Activated CD4-positive, alpha-beta T cell treated with anti-CD3 and anti-CD28 coated beads for 36 hours (primary cell): ENCODE measurements around the gene EGR4. TPM values are rescaled to one million over a fixed set of nuclear protein-coding genes. Genes with fewer than 3 reads are reported as not detected.

Experiments used
- ATAC-seq: fragments of 200-7000 bp; cut with Tn5 transposase; one replicate; pipeline ENCODE4 v1.10.0; 2021; ENCODE audit warnings: mild to moderate bottlenecking, moderate library complexity
- CTCF ChIA-PET: fragments of 350-600 bp; sonication (Branson Sonifier 250); formaldehyde crosslinking; loops from one replicate; lab custom pipeline; 2021; ENCODE audit warnings: antibody characterized with exemption; lab: Charles Lee
- POLR2A ChIA-PET: fragments of 350-600 bp; sonication (Branson Sonifier 250); formaldehyde crosslinking; loops from one replicate; lab custom pipeline; 2021; ENCODE audit warnings: antibody characterized with exemption, inconsistent platforms; lab: Charles Lee
- DNase-seq: peaks from one replicate; pipeline ENCODE4 v3.0.0-alpha.2; 2020
- H3K27ac Mint-ChIP-seq: one replicate; pipeline ENCODE4 v1.8.0; 2021; ENCODE audit warnings: mixed read lengths
- H3K27me3 Mint-ChIP-seq: one replicate; pipeline ENCODE4 v1.8.0; 2021; ENCODE audit warnings: mixed read lengths
- H3K36me3 Mint-ChIP-seq: one replicate; pipeline ENCODE4 v1.8.0; 2021; ENCODE audit warnings: low read depth, mixed read lengths
- H3K4me1 Mint-ChIP-seq: one replicate; pipeline ENCODE4 v1.8.0; 2021; ENCODE audit warnings: mixed read lengths
- H3K4me3 Mint-ChIP-seq: one replicate; pipeline ENCODE4 v1.8.0; 2021; ENCODE audit warnings: mild to moderate bottlenecking, moderate library complexity, mixed read lengths
- H3K9me3 Mint-ChIP-seq: one replicate; pipeline ENCODE4 v1.8.0; 2021; ENCODE audit warnings: low read depth, mixed read lengths
- intact Hi-C, 2 experiments: fragments of 100-400 bp; cut with DNase I in 1 of 2; cut with micrococcal nuclease in 1 of 2; formaldehyde crosslinking; loops; one replicate each; pipeline versions ENCODE4 v1.14.2 to v1.15.1; 2022 to 2024; cut with DNase I, micrococcal nuclease
- total RNA-seq, 2 experiments: library from RNA; stranded (reverse); gene quantifications; one replicate each; pipeline ENCODE4 v1.2.3, GENCODE V29; 2021

The EGR4 gene
- total RNA-seq, 2 experiments from 2014 or later: 0.18 to 0.41 TPM

DNA sequence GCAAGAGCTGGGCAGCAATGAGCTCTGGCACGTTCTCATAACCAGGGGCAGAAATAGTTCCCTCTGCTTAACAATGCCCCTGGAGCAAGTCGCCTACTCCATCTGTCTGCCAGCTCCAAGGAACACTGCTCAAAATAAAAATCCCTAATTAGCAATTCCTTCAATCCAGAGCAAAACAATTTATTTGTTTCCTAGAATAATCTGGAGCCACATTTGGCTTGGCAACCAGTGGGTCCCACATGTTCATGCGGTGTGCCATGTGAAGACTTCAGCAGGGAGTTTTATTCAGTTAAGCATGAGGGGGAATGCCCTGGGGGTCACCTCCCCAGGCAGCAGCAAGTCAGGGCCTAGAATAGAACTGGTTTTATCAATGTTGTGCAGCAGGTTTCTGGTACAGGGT lies 7.6 kb upstream of the EGR4 start:
- Mint-ChIP-seq H3K4me1 (no peaks in the 10 kb centered on the region), H3K4me3 (no peak overlapping the region), H3K27ac (no peak overlapping the region), H3K36me3 (no peaks in the 10 kb centered on the region), H3K27me3 (peaks cover 48% of the 10 kb centered on the region), H3K9me3 (no peaks in the 10 kb centered on the region)
- ChIA-PET CTCF (no interaction called here), POLR2A (no interaction called here)
- DNase-seq (no peak), ATAC-seq (no peak)
- intact Hi-C loops: no loop called here

- CTCF ChIA-PET: interaction anchor here (0.7 kb wide), 1 partner anchor 236 kb away, joined by 5 read pairs; no protein-coding TSS in a partner anchor
- intact Hi-C loops: loop anchor here in 1 of 2 experiments (10.0 kb wide), 1 partner anchor 1153 kb away; the partner anchor contains the start of gene CYP26B1
- POLR2A ChIA-PET: no interaction called here
Measured at GRCh38 chr2:73297586-73297985, 4.2 kb upstream of the EGR4 start.

GRCh38 chr2:73297151-73297559 lies 3.8 kb upstream of the EGR4 start:
- H3K4me1 Mint-ChIP-seq: peaks cover 5% of the 10 kb centered on the region
- CTCF ChIA-PET: interaction anchor here (0.7 kb wide), 1 partner anchor 236 kb away, joined by 5 read pairs; no protein-coding TSS in a partner anchor
- peaks cover 60% of the 10 kb centered on the region for H3K27me3 Mint-ChIP-seq
- H3K4me3 Mint-ChIP-seq: no peak overlapping the region
- no peak for DNase-seq
- no peaks in the 10 kb centered on the region for H3K9me3 Mint-ChIP-seq
- no peak for ATAC-seq
- H3K27ac Mint-ChIP-seq: no peak overlapping the region
- no peaks in the 10 kb centered on the region for H3K36me3 Mint-ChIP-seq
- POLR2A ChIA-PET: no interaction called here
- intact Hi-C loops: loop anchor here in 1 of 2 experiments (10.0 kb wide), 1 partner anchor 1152 kb away; the partner anchor contains the start of gene CYP26B1

More at GRCh38 chr2:73297586-73297985, 4.2 kb upstream of the EGR4 start:
- Mint-ChIP-seq H3K4me3 (no peak overlapping the region), H3K36me3 (no peaks in the 10 kb centered on the region), H3K27me3 (peaks cover 62% of the 10 kb centered on the region), H3K9me3 (no peaks in the 10 kb centered on the region), H3K4me1 (peaks cover 3% of the 10 kb centered on the region), H3K27ac (no peak overlapping the region)
- DNase-seq: no peak
- no peak for ATAC-seq

DNA sequence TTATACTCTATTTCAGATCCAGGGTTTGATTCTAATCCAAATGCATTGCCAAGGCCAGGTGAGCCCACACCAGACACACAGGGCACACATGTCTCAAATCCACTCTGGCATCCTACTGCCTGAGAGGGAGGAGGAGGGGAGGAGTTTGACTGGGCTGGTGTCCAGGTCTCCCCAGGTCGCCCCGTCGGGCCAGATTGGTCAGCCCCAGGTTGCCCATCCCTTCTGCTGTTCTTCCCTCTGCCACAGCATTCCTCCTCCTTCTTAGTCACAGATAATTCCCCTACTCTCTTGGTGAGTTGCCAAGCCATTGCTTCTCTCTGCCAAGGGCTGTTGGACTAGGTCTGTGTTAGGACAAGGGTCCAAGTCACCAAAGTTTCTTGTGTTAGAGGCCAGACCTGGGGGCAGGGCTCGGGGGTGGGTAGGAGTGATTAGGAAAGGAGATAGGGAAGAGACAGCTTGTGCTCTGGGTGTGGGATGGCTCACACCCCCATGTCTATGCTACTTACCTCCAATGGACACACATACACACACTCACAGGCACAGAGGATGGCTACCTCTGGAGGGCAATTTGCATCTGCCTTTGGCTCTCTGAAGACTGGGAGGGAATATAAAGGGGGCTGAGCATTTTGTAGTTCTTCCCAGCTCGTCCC lies 2.5 kb upstream of the EGR4 start:
- intact Hi-C loops: loop anchor here in 1 of 2 experiments (10.0 kb wide), 1 partner anchor 1151 kb away; the partner anchor contains the start of gene CYP26B1
- Mint-ChIP-seq H3K4me3 (no peak overlapping the region), H3K27me3 (peaks cover 57% of the 10 kb centered on the region), H3K36me3 (no peaks in the 10 kb centered on the region), H3K4me1 (peaks cover 10% of the 10 kb centered on the region), H3K9me3 (no peaks in the 10 kb centered on the region), H3K27ac (no peak overlapping the region)
- DNase-seq (no peak), ATAC-seq (no peak)
- ChIA-PET CTCF (interaction anchor here (0.7 to 0.8 kb wide), 3 partner anchors 92 to 1809 kb away, joined by 3 read pairs; no protein-coding TSS in a partner anchor), POLR2A (no interaction called here)

GRCh38 chr2:73294239-73294638 lies 891 bp upstream of the EGR4 start:
- intact Hi-C loops: loop anchor here in 1 of 2 experiments (5.0 to 10.0 kb wide), 2 partner anchors 182 to 1149 kb away; partner anchors contain the start of genes CYP26B1 and RAB11FIP5
- no peaks in the 10 kb centered on the region for H3K36me3 Mint-ChIP-seq
- ATAC-seq (no peak), DNase-seq (no peak)
- no peaks in the 10 kb centered on the region for H3K9me3 Mint-ChIP-seq
- H3K27me3 Mint-ChIP-seq: peaks cover 59% of the 10 kb centered on the region
- ChIA-PET CTCF (interaction anchor here (0.8 to 0.9 kb wide), 2 partner anchors 90 to 92 kb away, joined by 4 to 5 read pairs; no protein-coding TSS in a partner anchor), POLR2A (no interaction called here)
- peaks cover 12% of the 10 kb centered on the region for H3K4me1 Mint-ChIP-seq
- H3K4me3 Mint-ChIP-seq: no peak overlapping the region
- no peak overlapping the region for H3K27ac Mint-ChIP-seq

DNA sequence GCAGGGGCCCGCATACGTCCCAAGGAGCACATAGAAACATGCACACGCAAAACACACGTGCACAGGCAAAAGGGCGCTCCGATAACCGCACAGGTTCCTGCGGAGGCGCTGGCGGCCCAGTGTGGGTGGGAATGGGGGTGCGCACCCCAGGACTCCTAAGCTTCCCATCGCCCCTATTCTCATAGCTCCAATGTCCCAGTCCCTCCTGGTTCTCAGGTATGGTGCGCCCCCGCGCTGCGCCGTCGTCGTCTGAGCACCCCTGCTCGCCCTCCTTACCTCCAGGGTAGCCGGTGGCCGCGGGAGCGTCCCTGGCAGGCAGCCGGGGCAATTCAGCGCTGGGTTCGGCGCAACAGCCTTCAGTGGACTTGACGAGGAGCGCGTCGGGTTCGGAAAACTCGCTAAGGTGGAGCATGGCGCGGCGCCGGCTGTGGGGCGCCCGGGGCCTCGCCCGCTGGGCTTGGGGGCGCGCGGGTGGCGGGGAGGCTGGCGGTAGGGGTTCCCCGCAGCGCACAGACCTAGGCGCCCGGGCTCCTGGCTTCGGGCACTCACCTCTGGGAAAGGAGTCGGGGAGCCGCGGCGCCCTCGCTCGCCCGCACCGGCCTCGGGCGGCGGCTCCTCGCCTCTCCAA lies 328 bp downstream of the EGR4 start:
- peak; percentile 38 for DNase-seq
- Mint-ChIP-seq H3K27ac (no peak overlapping the region), H3K4me1 (peaks cover 12% of the 10 kb centered on the region), H3K27me3 (peaks cover 68% of the 10 kb centered on the region), H3K36me3 (no peaks in the 10 kb centered on the region), H3K4me3 (peak overlapping the region; percentile 68), H3K9me3 (no peaks in the 10 kb centered on the region)
- POLR2A ChIA-PET: interaction anchor here (2.8 kb wide), 1 partner anchor 60 kb away, joined by 9 read pairs; the partner anchor contains the start of genes CCT7 and PRADC1
- no peak for ATAC-seq
- intact Hi-C loops: loop anchor here (1.0 to 10.0 kb wide), 11 partner anchors 9 to 1148 kb away; partner anchors contain the start of genes CCT7 (in 2 of the 2), FBXO41 (in 2 of the 2), ALMS1 (in 1 of the 2) and CYP26B1 (in 1 of the 2)
- CTCF ChIA-PET: interaction anchor here (0.5 to 1.7 kb wide), 4 partner anchors 10 to 81 kb away, joined by 3 read pairs; no protein-coding TSS in a partner anchor

GRCh38 chr2:73292316-73292905 lies 937 bp downstream of the EGR4 start:
- DNase-seq: peak; percentile 13
- no peak for ATAC-seq
- intact Hi-C loops: loop anchor here in 1 of 2 experiments (2.0 to 10.0 kb wide), 4 partner anchors 180 to 1148 kb away; partner anchors contain the start of genes CYP26B1, EMX1, RAB11FIP5 and SFXN5

GRCh38 chr2:73291461-73292315 lies 1.7 kb downstream of the EGR4 start:
- Mint-ChIP-seq H3K4me3 (peak overlapping the region; percentile 51), H3K36me3 (no peaks in the 10 kb centered on the region), H3K4me1 (peaks cover 12% of the 10 kb centered on the region), H3K9me3 (no peaks in the 10 kb centered on the region), H3K27me3 (peaks cover 57% of the 10 kb centered on the region), H3K27ac (no peak overlapping the region)
- ATAC-seq: no peak
- ChIA-PET POLR2A (interaction anchor here (0.6 to 2.8 kb wide), 2 partner anchors 44 to 58 kb away, joined by 6 to 9 read pairs; partner anchors contain the start of genes CCT7 and PRADC1), CTCF (interaction anchor here (0.8 to 3.1 kb wide), 9 partner anchors 11 to 119 kb away, joined by 3 to 33 read pairs (median 3); partner anchors contain the start of genes CCT7 and PRADC1)
- intact Hi-C loops: loop anchor here in 1 of 2 experiments (2.0 to 10.0 kb wide), 4 partner anchors 179 to 1147 kb away; partner anchors contain the start of genes CYP26B1, EMX1, RAB11FIP5 and SFXN5
- peak; percentile 42 for DNase-seq

More at GRCh38 chr2:73292316-73292905, 937 bp downstream of the EGR4 start:
- peaks cover 12% of the 10 kb centered on the region for H3K4me1 Mint-ChIP-seq
- peaks cover 62% of the 10 kb centered on the region for H3K27me3 Mint-ChIP-seq
- H3K36me3 Mint-ChIP-seq: no peaks in the 10 kb centered on the region
- POLR2A ChIA-PET: interaction anchor here (2.8 kb wide), 1 partner anchor 59 kb away, joined by 9 read pairs; the partner anchor contains the start of genes CCT7 and PRADC1
- H3K4me3 Mint-ChIP-seq: peak overlapping the region; percentile 63
- H3K9me3 Mint-ChIP-seq: no peaks in the 10 kb centered on the region
- no peak overlapping the region for H3K27ac Mint-ChIP-seq
- CTCF ChIA-PET: interaction anchor here (0.7 to 1.7 kb wide), 3 partner anchors 10 to 80 kb away, joined by 3 read pairs; no protein-coding TSS in a partner anchor

- peaks cover 12% of the 10 kb centered on the region for H3K4me1 Mint-ChIP-seq
- POLR2A ChIA-PET: interaction anchor here (2.8 kb wide), 1 partner anchor 58 kb away, joined by 9 read pairs; the partner anchor contains the start of genes CCT7 and PRADC1
- peak; percentile 77 for DNase-seq
- CTCF ChIA-PET: interaction anchor here (0.6 to 3.1 kb wide), 12 partner anchors 9 to 308 kb away, joined by 3 to 33 read pairs (median 3); partner anchors contain the start of genes CCT7 and PRADC1
- no peak overlapping the region for H3K27ac Mint-ChIP-seq
- H3K36me3 Mint-ChIP-seq: no peaks in the 10 kb centered on the region
- H3K9me3 Mint-ChIP-seq: no peaks in the 10 kb centered on the region
- intact Hi-C loops: loop anchor here in 1 of 2 experiments (5.0 to 10.0 kb wide), 2 partner anchors 179 to 1146 kb away; partner anchors contain the start of genes CYP26B1 and RAB11FIP5
- no peak for ATAC-seq
- peak overlapping the region; percentile 51 for H3K4me3 Mint-ChIP-seq
- H3K27me3 Mint-ChIP-seq: peaks cover 52% of the 10 kb centered on the region
Measured at GRCh38 chr2:73291093-73291460, 2.3 kb downstream of the EGR4 start.
